Measurements from ENCODE around the gene LRIT2. TPM values are rescaled to one million over a fixed set of nuclear protein-coding genes. Genes with fewer than 3 reads are reported as not detected.

The LRIT2 gene
- total and polyA plus RNA-seq, 9 of the 15 experiments (the other 6 are each of a cell fraction or from before 2014, with no cell fraction given), result not detected

GRCh38 chr10:84200537-84201243 is 24.7 kb downstream of the LRIT2 start:
- Histone ChIP-seq H3K9me1 (ENCODE audit: control insufficient read depth, insufficient read depth, low read length) (no peaks in the 10 kb centered on the region), H3K4me2 (ENCODE audit: insufficient read depth, low read length) (no peak overlapping the region; the same call in 1 of the 2 replicates), H3K27ac (ENCODE audit: extremely low read depth, low read depth, low read length) (no peak overlapping the region), H3K27me3 (ENCODE audit: control insufficient read depth in 2 of 2, insufficient read depth in 2 of 2, low read length in 2 of 2) (peaks cover 13 to 33% of the 10 kb centered on the region in 2 experiments), H3K79me2 (ENCODE audit: control insufficient read depth, insufficient read depth, low read length) (no peaks in the 10 kb centered on the region), H3K4me1 (replicated peaks in 1 of 2; ENCODE audit: control insufficient read depth in 2 of 2, insufficient read depth in 2 of 2, low read length in 2 of 2) (peaks cover 13 to 15% of the 10 kb centered on the region in 2 experiments; a peak in 4 of 5 replicates), H3K9ac (ENCODE audit: insufficient read depth in 1 of 2, low read depth in 2 of 2, low read length in 2 of 2) (peak overlapping the region in 1 of 2 experiments; percentile 58; a peak in 1 of 4 replicates), H3K9me3 (replicated peaks; ENCODE audit: control insufficient read depth, insufficient read depth, low read depth, low read length) (no peaks in the 10 kb centered on the region), H4K20me1 (replicated peaks; ENCODE audit: control insufficient read depth, insufficient read depth, low read length) (no peaks in the 10 kb centered on the region), H3K36me3 (ENCODE audit: control insufficient read depth, insufficient read depth, low read length) (no peaks in the 10 kb centered on the region), H2AFZ (ENCODE audit: low read depth, low read length) (peak overlapping the region; percentile 18; the same call in 1 of the 2 replicates), H3K4me3 (no peak overlapping the region)
- DNase-seq (ENCODE audit: extremely low read depth in 1 of 4, low spot score in 3 of 4) (peak; percentile 33 to 74 (median 48)), FAIRE-seq (no peak), ATAC-seq (peak; percentile 46)
- POLR2A ChIA-PET, result interaction anchor here (0.7 to 2.1 kb wide), 4 partner anchors 11 to 61 kb away, joined by 3 to 5 read pairs (median 3); partner anchors contain the start of gene GHITM
- WGBS (ENCODE audit: insufficient coverage, low coverage, missing lambda C conversion rate), result 13% methylated on average over 10 of the region's 11 CpGs
- no TSS peak for BruUV-seq (replicated peaks)
- CTCF ChIA-PET (ENCODE audit: low intra/inter-chr PET ratio), result no interaction called here
- intact Hi-C loops (cut with micrococcal nuclease) (no loop called here), in situ Hi-C loops (cut with MboI) (no loop called here)
- TF ChIP-seq ARID1B (IDR thresholded peaks at IDR 0.05) (peak; percentile 64), ZBTB1 (CRISPR knock-in tag; IDR thresholded peaks at IDR 0.05; ENCODE audit: borderline replicate concordance, low read depth) (no peak), SOX6 (IDR thresholded peaks at IDR 0.05) (peak; percentile 86), RBM15 (IDR thresholded peaks at IDR 0.05; ENCODE audit: insufficient read depth, low read length) (no peak), NEUROD1 (IDR thresholded peaks at IDR 0.05; ENCODE audit: borderline replicate concordance, low read depth, low read length, partially characterized antibody) (no peak), ZNF830 (CRISPR knock-in tag; IDR thresholded peaks at IDR 0.05) (no peak), EP300 (IDR thresholded peaks at IDR 0.05; ENCODE audit: low read length) (peak; percentile 34; the same call in 1 of the 2 replicates), MTA2 (IDR thresholded peaks at IDR 0.05; ENCODE audit: low read depth) (peak; percentile 39; the same call in 1 of the 2 replicates), LEF1 (IDR thresholded peaks at IDR 0.05) (no peak), ZNF778 (CRISPR knock-in tag; IDR thresholded peaks at IDR 0.05) (no peak), ZNF561 (CRISPR knock-in tag; conservative IDR thresholded peaks at IDR 0.05) (no peak), HNRNPH1 (optimal IDR thresholded peaks at IDR 0.05; ENCODE audit: low read depth, low read length) (no peak), NRF1 (conservative IDR thresholded peaks at IDR 0.05 in 1 of 2, IDR thresholded peaks at IDR 0.05 in 1 of 2) (no peak), ESRRA (IDR thresholded peaks at IDR 0.05; ENCODE audit: borderline replicate concordance, low read depth) (peak; percentile 81)
- TF ChIP-seq, protein P1, sequence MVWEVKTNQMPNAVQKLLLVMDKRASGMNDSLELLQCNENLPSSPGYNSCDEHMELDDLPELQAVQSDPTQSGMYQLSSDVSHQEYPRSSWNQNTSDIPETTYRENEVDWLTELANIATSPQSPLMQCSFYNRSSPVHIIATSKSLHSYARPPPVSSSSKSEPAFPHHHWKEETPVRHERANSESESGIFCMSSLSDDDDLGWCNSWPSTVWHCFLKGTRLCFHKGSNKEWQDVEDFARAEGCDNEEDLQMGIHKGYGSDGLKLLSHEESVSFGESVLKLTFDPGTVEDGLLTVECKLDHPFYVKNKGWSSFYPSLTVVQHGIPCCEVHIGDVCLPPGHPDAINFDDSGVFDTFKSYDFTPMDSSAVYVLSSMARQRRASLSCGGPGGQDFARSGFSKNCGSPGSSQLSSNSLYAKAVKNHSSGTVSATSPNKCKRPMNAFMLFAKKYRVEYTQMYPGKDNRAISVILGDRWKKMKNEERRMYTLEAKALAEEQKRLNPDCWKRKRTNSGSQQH (CRISPR knock-in tag; IDR thresholded peaks at IDR 0.05), result no peak
- TF ChIP-seq, protein P2, sequence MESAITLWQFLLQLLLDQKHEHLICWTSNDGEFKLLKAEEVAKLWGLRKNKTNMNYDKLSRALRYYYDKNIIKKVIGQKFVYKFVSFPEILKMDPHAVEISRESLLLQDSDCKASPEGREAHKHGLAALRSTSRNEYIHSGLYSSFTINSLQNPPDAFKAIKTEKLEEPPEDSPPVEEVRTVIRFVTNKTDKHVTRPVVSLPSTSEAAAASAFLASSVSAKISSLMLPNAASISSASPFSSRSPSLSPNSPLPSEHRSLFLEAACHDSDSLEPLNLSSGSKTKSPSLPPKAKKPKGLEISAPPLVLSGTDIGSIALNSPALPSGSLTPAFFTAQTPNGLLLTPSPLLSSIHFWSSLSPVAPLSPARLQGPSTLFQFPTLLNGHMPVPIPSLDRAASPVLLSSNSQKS (CRISPR knock-in tag; IDR thresholded peaks at IDR 0.05), result no peak
- TF ChIP-seq, protein P3, sequence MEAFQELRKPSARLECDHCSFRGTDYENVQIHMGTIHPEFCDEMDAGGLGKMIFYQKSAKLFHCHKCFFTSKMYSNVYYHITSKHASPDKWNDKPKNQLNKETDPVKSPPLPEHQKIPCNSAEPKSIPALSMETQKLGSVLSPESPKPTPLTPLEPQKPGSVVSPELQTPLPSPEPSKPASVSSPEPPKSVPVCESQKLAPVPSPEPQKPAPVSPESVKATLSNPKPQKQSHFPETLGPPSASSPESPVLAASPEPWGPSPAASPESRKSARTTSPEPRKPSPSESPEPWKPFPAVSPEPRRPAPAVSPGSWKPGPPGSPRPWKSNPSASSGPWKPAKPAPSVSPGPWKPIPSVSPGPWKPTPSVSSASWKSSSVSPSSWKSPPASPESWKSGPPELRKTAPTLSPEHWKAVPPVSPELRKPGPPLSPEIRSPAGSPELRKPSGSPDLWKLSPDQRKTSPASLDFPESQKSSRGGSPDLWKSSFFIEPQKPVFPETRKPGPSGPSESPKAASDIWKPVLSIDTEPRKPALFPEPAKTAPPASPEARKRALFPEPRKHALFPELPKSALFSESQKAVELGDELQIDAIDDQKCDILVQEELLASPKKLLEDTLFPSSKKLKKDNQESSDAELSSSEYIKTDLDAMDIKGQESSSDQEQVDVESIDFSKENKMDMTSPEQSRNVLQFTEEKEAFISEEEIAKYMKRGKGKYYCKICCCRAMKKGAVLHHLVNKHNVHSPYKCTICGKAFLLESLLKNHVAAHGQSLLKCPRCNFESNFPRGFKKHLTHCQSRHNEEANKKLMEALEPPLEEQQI (IDR thresholded peaks at IDR 0.05), result no peak

Data from K562 (cell line).